IPS DF 6.9 (cell line): ENCODE data around the gene TCF4.

Experiments used
- DNase-seq: peaks from one replicate; pipeline ENCODE4 v3.0.0-alpha.2; 2013; ENCODE audit warnings: low read depth, low spot score
- H3K27ac ChIP-seq: one replicate; pipeline ENCODE4 v1.5.1; 2013; ENCODE audit warnings: low read length, control low read depth
- H3K27me3 ChIP-seq: 2 replicates; pipeline ENCODE4 v1.6.1; 2013; ENCODE audit warnings: mild to moderate bottlenecking, low read length; ENCODE audit not compliant: control insufficient read depth, insufficient read depth
- H3K36me3 ChIP-seq: 2 replicates; pipeline ENCODE4 v1.6.1; 2013; ENCODE audit warnings: low read length; ENCODE audit not compliant: control insufficient read depth, insufficient read depth
- H3K4me1 ChIP-seq: 2 replicates; pipeline ENCODE4 v1.6.1; 2013; ENCODE audit warnings: low read length; ENCODE audit not compliant: control insufficient read depth, insufficient read depth
- H3K4me3 ChIP-seq: 2 replicates; pipeline ENCODE4 v1.5.1; 2013; ENCODE audit warnings: mild to moderate bottlenecking, low read length
- H3K9me3 ChIP-seq: 2 replicates; pipeline ENCODE4 v1.6.1; 2013; ENCODE audit warnings: low read length, inconsistent platforms; ENCODE audit not compliant: control insufficient read depth, insufficient read depth
- WGBS: extraction: QIAGEN DNeasy Blood & Tissue Kit; methylation state at CpG from one replicate; pipeline ENCODE4 v1.1.7; 2013; ENCODE audit warnings: mixed read lengths, missing lambda C conversion rate; ENCODE audit not compliant: insufficient read length, insufficient coverage; 5-methylcytosine and 5-hydroxymethylcytosine counted together

TCF4 gene

GRCh38 chr18:55585920-55586561 lies 2.0 kb downstream of the TCF4 start:
- Histone ChIP-seq H3K27ac (no peak overlapping the region), H3K36me3 (no peaks in the 10 kb centered on the region)
- DNase-seq = no peak

GRCh38 chr18:55585065-55585919 lies 2.7 kb downstream of the TCF4 start:
- Histone ChIP-seq H3K27ac (no peak overlapping the region), H3K36me3 (no peaks in the 10 kb centered on the region), H3K4me1 (0 out of 2 replicates have a peak, but pooled peaks cover 1% of the 10 kb centered on the region), H3K27me3 (no peaks in the 10 kb centered on the region), H3K9me3 (no peaks in the 10 kb centered on the region), H3K4me3 (no peak overlapping the region)
- no CpG with 5 or more reads among the region's 5 CpGs for WGBS
- no peak for DNase-seq

More at GRCh38 chr18:55585920-55586561, 2.0 kb downstream of the TCF4 start:
- Histone ChIP-seq H3K9me3 (no peaks in the 10 kb centered on the region), H3K4me1 (no peaks in the 10 kb centered on the region), H3K27me3 (no peaks in the 10 kb centered on the region), H3K4me3 (no peak overlapping the region)
- WGBS = no CpG with 5 or more reads among the region's 11 CpGs

- H3K27ac ChIP-seq = no peak overlapping the region
- H3K36me3 ChIP-seq = no peaks in the 10 kb centered on the region
- DNase-seq = no peak
- 0 out of 2 replicates have a peak, but pooled peaks cover 1% of the 10 kb centered on the region for H3K4me1 ChIP-seq
- WGBS = no CpG with 5 or more reads among the region's 2 CpGs
- H3K9me3 ChIP-seq = no peaks in the 10 kb centered on the region
- H3K4me3 ChIP-seq = no peak overlapping the region
- H3K27me3 ChIP-seq = no peaks in the 10 kb centered on the region
These were observed 3.8 kb downstream of the TCF4 start for GRCh38 chr18:55584201-55584600.

GRCh38 chr18:55582325-55582724 lies 5.7 kb downstream of the TCF4 start:
- no CpG with 5 or more reads among the region's 1 CpG for WGBS
- no peak overlapping the region for H3K4me3 ChIP-seq
- H3K27ac ChIP-seq = no peak overlapping the region
- no peak for DNase-seq
- no peaks in the 10 kb centered on the region for H3K36me3 ChIP-seq
- no peaks in the 10 kb centered on the region for H3K9me3 ChIP-seq
- H3K4me1 ChIP-seq = 0 out of 2 replicates have a peak, but pooled peaks cover 1% of the 10 kb centered on the region
- no peaks in the 10 kb centered on the region for H3K27me3 ChIP-seq

- Histone ChIP-seq H3K4me3 (no peak overlapping the region), H3K27ac (no peak overlapping the region), H3K27me3 (no peaks in the 10 kb centered on the region), H3K4me1 (0 out of 2 replicates have a peak, but pooled peaks cover 1% of the 10 kb centered on the region), H3K9me3 (no peaks in the 10 kb centered on the region), H3K36me3 (no peaks in the 10 kb centered on the region)
- DNase-seq = no peak
- no CpG with 5 or more reads among the region's 4 CpGs for WGBS
These were observed 8.3 kb downstream of the TCF4 start for GRCh38 chr18:55579501-55580270.

GRCh38 chr18:55577812-55578539 lies 10.0 kb downstream of the TCF4 start:
- H3K4me1 ChIP-seq = peaks cover 4% of the 10 kb centered on the region; the same call in 1 of the 2 replicates
- no peaks in the 10 kb centered on the region for H3K9me3 ChIP-seq
- no CpG with 5 or more reads among the region's 6 CpGs for WGBS
- DNase-seq = no peak
- no peaks in the 10 kb centered on the region for H3K27me3 ChIP-seq
- no peak overlapping the region for H3K27ac ChIP-seq
- no peaks in the 10 kb centered on the region for H3K36me3 ChIP-seq
- no peak overlapping the region for H3K4me3 ChIP-seq

GRCh38 chr18:55576001-55576400 lies 12.0 kb downstream of the TCF4 start:
- WGBS = no CpG with 5 or more reads among the region's 3 CpGs
- H3K27me3 ChIP-seq = no peaks in the 10 kb centered on the region
- DNase-seq = no peak
- H3K4me1 ChIP-seq = peaks cover 6% of the 10 kb centered on the region; the same call in 1 of the 2 replicates
- no peak overlapping the region for H3K27ac ChIP-seq
- H3K9me3 ChIP-seq = no peaks in the 10 kb centered on the region
- H3K4me3 ChIP-seq = no peak overlapping the region
- H3K36me3 ChIP-seq = no peaks in the 10 kb centered on the region

- Histone ChIP-seq H3K4me3 (no peak overlapping the region), H3K27ac (no peak overlapping the region), H3K9me3 (no peaks in the 10 kb centered on the region), H3K27me3 (no peaks in the 10 kb centered on the region), H3K4me1 (peaks cover 5% of the 10 kb centered on the region; the same call in 1 of the 2 replicates), H3K36me3 (no peaks in the 10 kb centered on the region)
- no peak for DNase-seq
- no CpG with 5 or more reads among the region's 1 CpG for WGBS
These were observed 12.9 kb downstream of the TCF4 start for GRCh38 chr18:55575066-55575465.

GRCh38 chr18:55573386-55573785 lies 14.6 kb downstream of the TCF4 start:
- Histone ChIP-seq H3K27ac (no peak overlapping the region), H3K27me3 (no peaks in the 10 kb centered on the region), H3K4me3 (no peak overlapping the region), H3K36me3 (no peaks in the 10 kb centered on the region), H3K9me3 (no peaks in the 10 kb centered on the region), H3K4me1 (peaks cover 5% of the 10 kb centered on the region; the same call in 1 of the 2 replicates)
- no CpG with 5 or more reads among the region's 2 CpGs for WGBS
- DNase-seq = no peak

GRCh38 chr18:55570966-55571365 lies 17.0 kb downstream of the TCF4 start:
- no peaks in the 10 kb centered on the region for H3K36me3 ChIP-seq
- H3K4me1 ChIP-seq = peaks cover 5% of the 10 kb centered on the region; the same call in 1 of the 2 replicates

More at GRCh38 chr18:55570966-55571365, 17.0 kb downstream of the TCF4 start:
- H3K27me3 ChIP-seq = no peaks in the 10 kb centered on the region
- no peaks in the 10 kb centered on the region for H3K9me3 ChIP-seq
- no peak overlapping the region for H3K4me3 ChIP-seq
- DNase-seq = no peak
- H3K27ac ChIP-seq = no peak overlapping the region
